T-helper 2 cell treated with Interferon-gamma antibody and Interleukin-4, amounts not matched to agents 5 μg/mL and 100 μg/mL, for 36 hours (primary cell): ENCODE data around the gene SLC25A39.

ENCODE experiments used
- DNase-seq: peaks from one replicate; pipeline ENCODE4 v3.0.0; 2021; ENCODE audit warnings: low spot score
- H3K27ac Mint-ChIP-seq: one replicate; pipeline ENCODE4 v1.8.0; 2021; ENCODE audit warnings: mild to moderate bottlenecking, mixed read lengths
- H3K27me3 Mint-ChIP-seq: one replicate; pipeline ENCODE4 v1.8.0; 2021; ENCODE audit warnings: low read depth, mixed read lengths
- H3K36me3 Mint-ChIP-seq: one replicate; pipeline ENCODE4 v1.8.0; 2021; ENCODE audit warnings: low read depth, mixed read lengths
- H3K4me1 Mint-ChIP-seq: one replicate; pipeline ENCODE4 v1.8.0; 2021; ENCODE audit warnings: low read depth, mixed read lengths
- H3K4me3 Mint-ChIP-seq: one replicate; pipeline ENCODE4 v1.8.0; 2022; ENCODE audit warnings: mild to moderate bottlenecking, moderate library complexity, mixed read lengths
- H3K9me3 Mint-ChIP-seq: one replicate; pipeline ENCODE4 v1.8.0; 2021; ENCODE audit warnings: mixed read lengths

The SLC25A39 gene

DNA sequence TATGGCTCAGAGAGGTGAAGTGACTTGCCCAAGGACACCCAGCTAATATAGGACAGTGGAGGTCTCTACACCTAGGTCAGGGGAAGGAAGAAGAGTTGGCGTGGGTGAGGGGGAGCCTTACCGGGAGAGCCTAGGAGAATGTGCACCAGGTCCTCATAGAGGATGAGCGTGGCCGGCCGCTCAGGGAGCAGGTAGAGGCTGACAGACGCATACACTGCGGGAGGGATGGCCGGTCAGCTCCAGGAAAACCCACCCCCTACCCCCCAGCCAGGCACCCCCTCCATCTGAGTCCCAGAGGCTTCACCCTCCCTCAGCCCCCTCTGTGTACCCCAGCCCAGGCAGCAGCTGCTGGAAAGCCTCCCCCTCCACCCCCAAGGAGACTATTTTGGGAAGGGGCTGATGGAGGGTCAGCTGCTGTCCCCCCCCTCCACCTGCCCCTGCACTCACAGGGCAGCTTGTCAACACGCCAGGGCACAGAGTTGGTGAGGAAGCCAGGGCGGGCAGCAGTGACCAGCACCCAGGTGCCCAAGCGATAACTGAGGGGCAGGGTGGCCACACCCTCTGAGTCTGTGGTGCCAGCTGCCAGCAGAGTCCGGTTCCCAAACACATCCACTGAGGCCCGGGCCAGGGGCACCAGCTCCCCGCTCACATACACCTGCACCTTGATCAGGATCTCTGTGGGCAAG is 35.0 kb upstream of the SLC25A39 start:
- no peak overlapping the region for H3K27ac Mint-ChIP-seq
- no peak overlapping the region for H3K4me3 Mint-ChIP-seq
- no peaks in the 10 kb centered on the region for H3K36me3 Mint-ChIP-seq

DNA sequence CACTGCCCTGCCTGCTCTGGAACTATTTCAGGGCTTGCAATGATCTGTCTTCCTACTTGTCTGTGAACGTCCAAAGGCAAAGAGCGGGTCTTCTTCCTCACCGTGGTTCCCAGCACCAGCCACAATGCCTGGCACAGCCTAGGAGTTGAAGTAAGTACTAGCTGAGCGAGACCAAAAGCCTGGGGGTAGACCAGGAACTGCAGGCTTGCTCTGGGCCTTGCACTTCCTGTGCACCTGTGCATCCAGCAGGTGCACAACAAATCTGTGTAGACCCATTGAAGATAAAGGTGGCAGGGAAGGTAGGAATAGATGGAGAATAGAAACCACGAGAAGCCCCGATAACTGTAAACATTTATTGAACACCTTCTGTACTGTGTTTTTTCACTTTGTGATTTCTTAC is 34.4 kb upstream of the SLC25A39 start:
- Mint-ChIP-seq H3K9me3 (no peaks in the 10 kb centered on the region), H3K4me1 (peaks cover 2% of the 10 kb centered on the region), H3K27ac (no peak overlapping the region), H3K4me3 (no peak overlapping the region), H3K36me3 (no peaks in the 10 kb centered on the region), H3K27me3 (peaks cover 35% of the 10 kb centered on the region)
- DNase-seq: no peak

More for the DNA sequence above, 35.0 kb upstream of the SLC25A39 start:
- Mint-ChIP-seq H3K9me3 (no peaks in the 10 kb centered on the region), H3K27me3 (peaks cover 39% of the 10 kb centered on the region), H3K4me1 (peaks cover 2% of the 10 kb centered on the region)
- no peak for DNase-seq

DNA sequence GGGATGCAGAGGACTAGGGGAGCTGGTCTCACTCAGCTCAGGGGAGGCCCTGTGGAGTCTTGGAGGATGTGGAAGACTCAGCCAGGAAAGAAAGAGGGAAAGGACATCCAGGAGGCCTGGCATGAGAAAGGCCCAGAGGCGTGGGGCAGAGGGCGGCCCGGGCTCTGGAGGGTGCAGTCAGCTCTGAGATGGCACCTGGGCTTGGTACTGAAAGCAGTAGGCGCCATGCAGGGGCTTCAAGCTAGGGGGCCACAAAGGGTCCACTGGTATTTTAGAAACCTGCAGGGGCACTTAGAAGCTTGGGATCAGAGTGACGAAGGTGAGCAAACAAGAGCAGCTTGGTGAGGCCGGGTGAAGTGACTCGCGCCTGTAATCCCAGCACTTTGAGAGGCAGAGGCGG is 33.4 kb upstream of the SLC25A39 start:
- Mint-ChIP-seq H3K36me3 (peaks cover under 1% of the 10 kb centered on the region), H3K27me3 (peaks cover 33% of the 10 kb centered on the region)

DNA sequence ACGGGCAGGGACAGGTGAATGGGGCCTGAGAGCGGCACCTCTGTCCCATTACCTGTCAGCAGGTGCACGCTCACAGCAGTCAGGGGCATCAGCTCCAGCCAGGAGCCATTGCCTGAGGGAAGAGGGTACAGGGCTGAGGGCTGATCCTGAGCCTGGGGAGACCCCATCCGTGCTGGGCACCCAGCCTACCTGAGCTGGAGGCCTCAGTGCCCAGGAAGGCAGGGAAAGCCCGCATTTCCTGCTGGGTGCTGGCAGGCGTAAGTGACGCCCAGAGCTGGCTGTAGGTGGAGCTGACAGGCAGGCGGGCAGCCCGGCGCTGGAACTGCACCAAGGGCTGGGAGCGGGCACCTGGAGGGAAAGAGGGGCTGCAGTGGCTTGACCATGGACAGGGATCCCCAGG is 31.6 kb upstream of the SLC25A39 start:
- Mint-ChIP-seq H3K27me3 (peaks cover 22% of the 10 kb centered on the region), H3K9me3 (no peaks in the 10 kb centered on the region), H3K4me3 (no peak overlapping the region), H3K27ac (no peak overlapping the region), H3K36me3 (peaks cover 3% of the 10 kb centered on the region), H3K4me1 (peaks cover 2% of the 10 kb centered on the region)
- no peak for DNase-seq

More for the DNA sequence above, 33.4 kb upstream of the SLC25A39 start:
- Mint-ChIP-seq H3K4me1 (peaks cover 2% of the 10 kb centered on the region), H3K27ac (no peak overlapping the region), H3K4me3 (no peak overlapping the region), H3K9me3 (no peaks in the 10 kb centered on the region)
- DNase-seq: no peak

DNA sequence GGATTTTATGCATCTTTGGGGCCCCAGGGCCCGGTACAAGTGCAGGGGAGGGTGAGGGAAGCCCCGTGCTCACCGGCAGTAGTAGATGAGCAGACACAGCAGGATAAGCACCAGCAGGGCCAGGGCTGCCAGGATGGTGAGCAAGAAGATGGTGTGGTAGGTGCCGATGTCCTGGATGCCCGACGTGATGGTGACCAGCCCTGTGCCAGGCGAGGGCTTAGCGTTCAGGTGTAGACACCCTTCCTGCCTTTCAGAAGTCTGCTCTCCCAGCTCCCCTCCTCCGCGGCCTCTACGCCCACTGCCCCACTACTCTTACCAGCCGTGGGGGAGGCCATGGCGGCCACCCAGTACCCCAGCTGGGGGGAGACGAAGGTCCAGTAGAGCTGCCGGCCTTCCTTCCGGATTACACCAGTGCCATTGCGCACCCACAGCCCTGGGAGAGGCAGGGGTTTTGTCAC is 31.0 kb upstream of the SLC25A39 start:
- no peak for DNase-seq
- Mint-ChIP-seq H3K4me1 (peaks cover 2% of the 10 kb centered on the region), H3K27me3 (peaks cover 19% of the 10 kb centered on the region), H3K4me3 (no peak overlapping the region), H3K36me3 (peaks cover 3% of the 10 kb centered on the region), H3K9me3 (no peaks in the 10 kb centered on the region), H3K27ac (no peak overlapping the region)

DNA sequence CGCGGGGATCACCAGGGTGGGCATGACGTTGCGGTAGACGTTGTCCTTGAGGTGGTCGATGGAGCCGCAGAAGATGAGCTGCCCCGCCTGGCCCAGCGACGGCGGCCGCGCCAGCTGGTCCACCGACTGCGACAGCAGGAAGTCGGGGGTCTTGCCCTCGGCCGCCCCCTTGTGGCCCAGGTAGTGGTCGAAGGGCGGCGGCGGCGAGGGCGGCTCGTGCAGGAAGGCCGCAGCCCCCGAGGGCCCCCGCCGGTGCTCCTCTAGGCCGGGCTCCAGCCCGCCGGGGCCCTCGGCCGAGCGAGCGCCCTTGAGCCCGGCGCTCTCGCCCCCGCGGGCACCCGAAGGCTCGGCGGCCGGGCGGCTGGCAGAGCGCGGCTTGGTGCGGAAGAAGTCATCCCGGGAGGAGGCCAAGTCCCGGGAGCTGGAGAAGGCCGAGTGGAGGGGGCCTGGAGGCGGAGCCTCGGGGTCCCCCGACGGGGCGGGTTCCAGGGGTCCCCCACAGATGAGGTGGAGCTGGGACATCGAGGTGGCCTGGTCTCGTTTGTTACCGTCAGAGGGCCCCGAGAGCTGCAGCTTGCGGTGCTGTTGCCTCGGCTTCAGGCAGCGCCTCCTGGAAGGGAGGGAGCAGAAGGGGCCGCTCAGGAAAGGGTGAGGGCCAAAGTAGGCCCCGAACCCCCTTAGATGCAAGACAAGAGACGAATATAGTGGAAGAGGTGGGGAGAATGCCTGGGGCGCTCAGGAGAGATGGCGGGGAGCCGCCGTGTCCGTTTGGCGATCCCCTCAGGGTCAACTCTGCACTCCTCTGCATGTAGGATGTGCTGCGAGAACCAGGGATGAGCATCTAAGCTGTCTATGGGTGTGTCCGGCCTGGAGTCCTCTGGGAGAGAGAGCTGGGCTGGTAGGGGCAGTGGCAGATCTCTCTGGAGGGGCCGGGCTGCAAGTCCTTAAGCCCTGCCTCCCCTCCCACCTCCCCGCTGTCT is 30.2 kb upstream of the SLC25A39 start:
- Mint-ChIP-seq H3K27ac (no peak overlapping the region), H3K27me3 (peaks cover 14% of the 10 kb centered on the region), H3K9me3 (no peaks in the 10 kb centered on the region), H3K4me1 (peaks cover 2% of the 10 kb centered on the region), H3K36me3 (peaks cover 3% of the 10 kb centered on the region), H3K4me3 (peak overlapping the region; percentile 32)
- peak; percentile 24 for DNase-seq

DNA sequence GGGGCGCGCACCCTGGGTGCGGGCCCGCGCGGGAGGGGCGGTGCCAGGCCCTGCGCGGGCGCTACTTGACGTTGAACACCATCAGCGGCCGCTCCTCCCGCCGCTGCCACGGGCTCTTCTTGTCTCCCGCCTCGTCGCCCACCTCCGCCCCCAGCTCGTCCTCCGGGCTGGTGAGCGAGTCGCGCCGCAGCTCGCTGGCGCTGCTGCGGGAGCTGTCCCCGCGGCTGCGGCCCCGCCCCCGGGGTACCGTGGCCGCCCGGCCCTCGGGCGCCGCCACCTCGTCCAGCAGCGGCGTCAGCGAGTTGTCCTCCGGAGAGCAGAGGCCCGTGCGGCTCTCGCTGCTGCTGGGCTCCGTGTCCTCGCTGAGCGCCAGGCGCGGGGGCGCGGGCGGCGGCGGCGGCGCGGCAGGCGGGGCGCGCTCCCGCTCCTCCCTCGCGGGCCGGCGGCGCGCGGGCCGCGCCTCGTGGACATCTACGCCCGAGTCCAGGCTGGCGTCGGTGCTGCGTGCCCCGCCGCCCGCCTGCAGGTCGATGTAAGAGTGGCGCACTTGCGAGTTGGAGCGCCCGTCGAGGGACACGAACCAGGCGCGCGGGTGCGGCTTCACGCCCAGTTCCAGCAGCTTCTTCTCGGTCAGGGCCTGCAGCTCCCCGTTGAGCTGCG is 29.2 kb upstream of the SLC25A39 start:
- no peak overlapping the region for H3K27ac Mint-ChIP-seq

DNA sequence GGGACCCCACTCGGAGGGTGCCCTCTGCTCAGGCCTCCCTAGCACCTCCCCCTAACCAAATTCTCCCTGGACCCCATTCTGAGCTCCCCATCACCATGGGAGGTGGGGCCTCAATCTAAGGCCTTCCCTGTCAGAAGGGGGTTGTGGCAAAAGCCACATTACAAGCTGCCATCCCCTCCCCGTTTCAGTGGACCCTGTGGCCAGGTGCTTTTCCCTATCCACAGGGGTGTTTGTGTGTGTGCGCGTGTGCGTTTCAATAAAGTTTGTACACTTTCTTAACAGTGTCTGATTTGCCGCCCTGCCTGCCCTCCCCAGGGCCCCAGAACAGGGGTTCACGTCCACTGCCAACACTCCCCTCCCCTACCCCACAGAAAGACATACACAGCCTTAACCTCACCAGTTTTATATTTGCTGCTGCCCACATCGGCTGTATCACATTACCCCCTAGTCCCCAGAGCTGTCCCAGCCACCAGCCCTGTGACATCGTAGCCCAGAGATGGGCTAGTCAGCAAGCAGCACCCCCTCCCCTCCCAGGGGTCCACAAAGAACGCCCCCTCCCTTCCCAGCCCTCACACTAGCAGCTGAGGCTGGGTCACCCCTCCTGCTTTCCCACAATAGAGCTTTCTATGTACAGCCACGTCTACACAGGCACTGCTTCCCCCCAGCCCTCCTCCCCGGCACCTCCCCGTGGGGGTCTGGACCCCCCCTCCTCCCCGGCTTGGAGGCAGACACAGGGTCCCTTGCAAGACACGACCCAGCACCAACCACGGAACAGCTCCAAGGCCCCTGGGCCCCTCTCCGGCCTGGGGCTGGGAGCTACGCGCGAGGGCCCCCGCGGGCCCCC is 28.4 kb upstream of the SLC25A39 start:
- Mint-ChIP-seq H3K4me3 (peak overlapping the region; percentile 35), H3K4me1 (no peaks in the 10 kb centered on the region), H3K9me3 (no peaks in the 10 kb centered on the region), H3K27me3 (peaks cover 8% of the 10 kb centered on the region), H3K27ac (no peak overlapping the region), H3K36me3 (peaks cover 3% of the 10 kb centered on the region)
- DNase-seq: no peak

More for the DNA sequence above, 29.2 kb upstream of the SLC25A39 start:
- Mint-ChIP-seq H3K4me1 (no peaks in the 10 kb centered on the region), H3K9me3 (no peaks in the 10 kb centered on the region), H3K36me3 (peaks cover 3% of the 10 kb centered on the region), H3K27me3 (peaks cover 9% of the 10 kb centered on the region), H3K4me3 (peak overlapping the region; percentile 40)
- peak; percentile 17 for DNase-seq

DNA sequence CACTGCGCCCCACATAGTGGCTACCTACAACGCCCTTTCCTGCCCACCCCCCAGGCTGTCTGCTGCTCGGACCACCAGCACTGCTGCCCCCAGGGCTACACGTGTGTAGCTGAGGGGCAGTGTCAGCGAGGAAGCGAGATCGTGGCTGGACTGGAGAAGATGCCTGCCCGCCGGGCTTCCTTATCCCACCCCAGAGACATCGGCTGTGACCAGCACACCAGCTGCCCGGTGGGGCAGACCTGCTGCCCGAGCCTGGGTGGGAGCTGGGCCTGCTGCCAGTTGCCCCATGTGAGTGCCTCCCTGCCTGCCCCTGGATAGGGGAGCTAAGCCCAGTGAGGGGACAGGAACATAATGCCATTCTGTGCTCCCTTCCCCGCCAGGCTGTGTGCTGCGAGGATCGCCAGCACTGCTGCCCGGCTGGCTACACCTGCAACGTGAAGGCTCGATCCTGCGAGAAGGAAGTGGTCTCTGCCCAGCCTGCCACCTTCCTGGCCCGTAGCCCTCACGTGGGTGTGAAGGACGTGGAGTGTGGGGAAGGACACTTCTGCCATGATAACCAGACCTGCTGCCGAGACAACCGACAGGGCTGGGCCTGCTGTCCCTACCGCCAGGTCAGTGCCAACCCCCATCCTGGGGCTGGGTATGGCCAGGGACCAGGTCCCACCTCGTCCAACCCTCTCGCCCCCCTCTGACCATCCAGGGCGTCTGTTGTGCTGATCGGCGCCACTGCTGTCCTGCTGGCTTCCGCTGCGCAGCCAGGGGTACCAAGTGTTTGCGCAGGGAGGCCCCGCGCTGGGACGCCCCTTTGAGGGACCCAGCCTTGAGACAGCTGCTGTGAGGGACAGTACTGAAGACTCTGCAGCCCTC is 27.6 kb upstream of the SLC25A39 start:
- no peaks in the 10 kb centered on the region for H3K9me3 Mint-ChIP-seq

DNA sequence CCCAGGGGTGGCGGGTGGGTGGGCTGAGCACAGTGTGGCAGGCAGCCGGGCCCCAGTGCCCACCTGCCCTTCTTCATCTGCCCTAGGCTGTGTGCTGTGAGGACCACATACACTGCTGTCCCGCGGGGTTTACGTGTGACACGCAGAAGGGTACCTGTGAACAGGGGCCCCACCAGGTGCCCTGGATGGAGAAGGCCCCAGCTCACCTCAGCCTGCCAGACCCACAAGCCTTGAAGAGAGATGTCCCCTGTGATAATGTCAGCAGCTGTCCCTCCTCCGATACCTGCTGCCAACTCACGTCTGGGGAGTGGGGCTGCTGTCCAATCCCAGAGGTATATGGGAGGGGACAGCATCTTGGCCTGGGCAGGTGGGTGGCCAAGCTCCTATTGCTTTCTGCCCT is 26.8 kb upstream of the SLC25A39 start:
- H3K36me3 Mint-ChIP-seq: peaks cover 3% of the 10 kb centered on the region
- H3K9me3 Mint-ChIP-seq: no peaks in the 10 kb centered on the region
- H3K4me3 Mint-ChIP-seq: no peak overlapping the region
- no peak for DNase-seq
- H3K27ac Mint-ChIP-seq: no peak overlapping the region
- H3K27me3 Mint-ChIP-seq: peaks cover 8% of the 10 kb centered on the region
- H3K4me1 Mint-ChIP-seq: no peaks in the 10 kb centered on the region

More for the DNA sequence above, 27.6 kb upstream of the SLC25A39 start:
- Mint-ChIP-seq H3K4me3 (no peak overlapping the region), H3K4me1 (no peaks in the 10 kb centered on the region), H3K27ac (no peak overlapping the region), H3K36me3 (peaks cover 3% of the 10 kb centered on the region), H3K27me3 (peaks cover 8% of the 10 kb centered on the region)
- no peak for DNase-seq

DNA sequence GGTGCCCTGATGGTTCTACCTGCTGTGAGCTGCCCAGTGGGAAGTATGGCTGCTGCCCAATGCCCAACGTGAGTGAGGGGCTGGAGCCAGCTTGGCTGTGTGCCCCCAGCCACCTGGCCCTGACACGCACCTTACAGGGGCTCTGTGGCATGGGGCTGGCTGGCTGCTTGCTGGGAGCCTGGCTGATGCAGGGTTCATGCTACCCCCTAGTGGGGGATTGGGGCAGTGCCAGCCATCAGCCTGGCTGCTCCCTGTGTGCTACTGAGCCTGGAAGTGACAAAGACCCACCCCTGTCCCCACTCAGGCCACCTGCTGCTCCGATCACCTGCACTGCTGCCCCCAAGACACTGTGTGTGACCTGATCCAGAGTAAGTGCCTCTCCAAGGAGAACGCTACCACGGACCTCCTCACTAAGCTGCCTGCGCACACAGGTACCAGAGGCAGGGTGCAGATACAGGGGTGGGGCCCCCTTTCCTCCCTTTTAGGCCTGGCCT is 26.2 kb upstream of the SLC25A39 start:
- Mint-ChIP-seq H3K9me3 (no peaks in the 10 kb centered on the region), H3K36me3 (peaks cover 3% of the 10 kb centered on the region), H3K4me3 (no peak overlapping the region), H3K4me1 (peaks cover 4% of the 10 kb centered on the region), H3K27ac (no peak overlapping the region), H3K27me3 (peaks cover 8% of the 10 kb centered on the region)
- DNase-seq: peak; percentile 62

DNA sequence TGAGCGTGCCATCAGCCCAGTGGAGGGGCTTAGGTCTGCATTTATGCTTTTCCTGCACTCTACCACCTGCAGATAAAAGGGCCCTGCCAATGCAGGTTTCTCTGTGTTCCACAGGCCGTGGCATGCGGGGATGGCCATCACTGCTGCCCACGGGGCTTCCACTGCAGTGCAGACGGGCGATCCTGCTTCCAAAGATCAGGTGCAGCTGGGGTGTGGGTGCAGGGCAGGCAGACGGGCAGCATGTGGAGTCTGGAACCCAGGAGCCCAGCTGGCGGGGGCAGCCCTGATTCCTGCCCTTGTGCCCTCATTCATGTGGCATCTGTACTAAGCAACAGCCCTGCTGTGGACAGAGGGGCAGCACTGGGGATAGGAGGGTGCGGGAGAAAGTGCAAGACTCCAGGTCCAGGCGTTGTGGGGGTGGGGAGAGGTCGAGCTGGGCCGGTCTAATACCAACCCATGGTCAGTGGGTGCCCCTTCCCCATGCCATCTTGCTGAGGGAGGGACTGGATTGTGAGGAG is 25.0 kb upstream of the SLC25A39 start:
- DNase-seq: no peak
- Mint-ChIP-seq H3K9me3 (no peaks in the 10 kb centered on the region), H3K27me3 (no peaks in the 10 kb centered on the region), H3K36me3 (peaks cover 3% of the 10 kb centered on the region), H3K4me1 (peaks cover 14% of the 10 kb centered on the region), H3K4me3 (no peak overlapping the region), H3K27ac (no peak overlapping the region)
